Body of pancreas (tissue), 4 donors: ENCODE results near the gene PSMD13. TPM values are rescaled to one million over a fixed set of nuclear protein-coding genes. Genes with fewer than 3 reads are reported as not detected.

Experiments
- ATAC-seq: fragments of 150-250 bp; one replicate; pipeline ENCODE4 v1.9.1; 2016
- DNase-seq, 4 donors: peaks; one replicate each; pipeline ENCODE4 v3.0.0-alpha.2; 2019
- H3K27ac ChIP-seq, 4 donors: fragments of 200-600 bp; sonication (generic); 1 replicate in 3 of 4; 2 replicates in 1 of 4; pipeline versions ENCODE4 v1.5.1 to v1.6.1; 2016 to 2019; ENCODE audit warnings: mild to moderate bottlenecking in 1 of 4, mixed read lengths in 1 of 4, moderate library complexity in 1 of 4
- H3K27me3 ChIP-seq, 2 donors: fragments of 200-600 bp; sonication (generic); one replicate each; pipeline ENCODE4 v1.6.0; 2016; ENCODE audit warnings: mild to moderate bottlenecking in 1 of 2
- H3K36me3 ChIP-seq, 2 donors: fragments of 200-600 bp; sonication (generic); replicated peaks in 1 of 2; 2 replicates each; pipeline ENCODE4 v1.5.1; 2016; ENCODE audit warnings: low read depth in 2 of 2; ENCODE audit not compliant: insufficient read depth in 1 of 2
- H3K4me1 ChIP-seq: fragments of 200-600 bp; sonication (generic); one replicate; pipeline ENCODE4 v1.6.0; 2016
- H3K4me3 ChIP-seq, 2 donors: fragments of 200-600 bp; sonication (generic); 1 replicate in 1 of 2; 2 replicates in 1 of 2; pipeline ENCODE4 v1.5.1; 2016 to 2019
- H3K9me3 ChIP-seq, 3 donors: fragments of 200-600 bp; sonication (generic); 1 replicate in 2 of 3; 2 replicates in 1 of 3; pipeline ENCODE4 v1.5.1; 2016
- POLR2A ChIP-seq, 3 donors: fragments of 450-650 bp; IDR thresholded peaks; one replicate each; pipeline ENCODE4 v1.6.1; 2016; ENCODE audit warnings: antibody characterized with exemption in 3 of 3, mild to moderate bottlenecking in 2 of 3
- WGBS, 2 donors: methylation state at CpG; one replicate each; pipeline ENCODE4 v1.1.5; 2017; 5-methylcytosine and 5-hydroxymethylcytosine counted together
- intact Hi-C: fragments of 100-400 bp; cut with DNase I; formaldehyde crosslinking; loops from one replicate; pipeline ENCODE4 v1.15.1; 2023
- total RNA-seq, 2 donors: library from RNA; depleted of rRNA; stranded (reverse); fragments of >200 nt; gene quantifications; one replicate each; pipeline ENCODE4 v1.1.0, GENCODE V29; 2016
- TF ChIP-seq, protein P1 (sequence below), 7 experiments: fragments of 450-650 bp in 4 of 7; fragments of 200-600 bp in 3 of 7; sonication (generic) in 3 of 7; IDR thresholded peaks; one replicate each; pipeline ENCODE4 v1.5.1; 2016 to 2019; ENCODE audit warnings: antibody characterized with exemption in 7 of 7

Gene PSMD13
- total RNA-seq, 2 donors from 2014 or later: 40.2 to 52.4 TPM

- H3K4me3 ChIP-seq: no peak overlapping the region
- H3K36me3 ChIP-seq: peaks cover 4 to 10% of the 10 kb centered on the region in 2 donors
- intact Hi-C loops: loop anchor here (5.0 kb wide), 1 partner anchor 57 kb away; the partner anchor contains the start of gene IFITM5
- DNase-seq: no peak
- no peaks in the 10 kb centered on the region for H3K27me3 ChIP-seq
- no peak overlapping the region for H3K27ac ChIP-seq
- TF ChIP-seq, protein P1, sequence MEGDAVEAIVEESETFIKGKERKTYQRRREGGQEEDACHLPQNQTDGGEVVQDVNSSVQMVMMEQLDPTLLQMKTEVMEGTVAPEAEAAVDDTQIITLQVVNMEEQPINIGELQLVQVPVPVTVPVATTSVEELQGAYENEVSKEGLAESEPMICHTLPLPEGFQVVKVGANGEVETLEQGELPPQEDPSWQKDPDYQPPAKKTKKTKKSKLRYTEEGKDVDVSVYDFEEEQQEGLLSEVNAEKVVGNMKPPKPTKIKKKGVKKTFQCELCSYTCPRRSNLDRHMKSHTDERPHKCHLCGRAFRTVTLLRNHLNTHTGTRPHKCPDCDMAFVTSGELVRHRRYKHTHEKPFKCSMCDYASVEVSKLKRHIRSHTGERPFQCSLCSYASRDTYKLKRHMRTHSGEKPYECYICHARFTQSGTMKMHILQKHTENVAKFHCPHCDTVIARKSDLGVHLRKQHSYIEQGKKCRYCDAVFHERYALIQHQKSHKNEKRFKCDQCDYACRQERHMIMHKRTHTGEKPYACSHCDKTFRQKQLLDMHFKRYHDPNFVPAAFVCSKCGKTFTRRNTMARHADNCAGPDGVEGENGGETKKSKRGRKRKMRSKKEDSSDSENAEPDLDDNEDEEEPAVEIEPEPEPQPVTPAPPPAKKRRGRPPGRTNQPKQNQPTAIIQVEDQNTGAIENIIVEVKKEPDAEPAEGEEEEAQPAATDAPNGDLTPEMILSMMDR (IDR thresholded peaks at IDR 0.05): no peak
- TF ChIP-seq POLR2A (IDR thresholded peaks at IDR 0.05): no peak
- 21 to 38% methylated on average over 1 of the region's 1 CpG for WGBS, 2 donors
- H3K9me3 ChIP-seq: no peaks in the 10 kb centered on the region
- peaks cover 19% of the 10 kb centered on the region for H3K4me1 ChIP-seq
- no peak for ATAC-seq
Observed at GRCh38 chr11:240315-240714, 3.5 kb downstream of the PSMD13 start.

- no peak overlapping the region for H3K4me3 ChIP-seq
- 91 to 93% methylated on average over 5 of the region's 5 CpGs for WGBS, 2 donors
- no peak for TF ChIP-seq POLR2A (IDR thresholded peaks at IDR 0.05)
- TF ChIP-seq, protein P1 (IDR thresholded peaks at IDR 0.05): no peak
- no peaks in the 10 kb centered on the region for H3K27me3 ChIP-seq
- peaks cover 6 to 15% of the 10 kb centered on the region in 2 donors for H3K36me3 ChIP-seq
- ATAC-seq (no peak), DNase-seq (no peak)
- H3K27ac ChIP-seq: no peak overlapping the region
- no peaks in the 10 kb centered on the region for H3K9me3 ChIP-seq
- intact Hi-C loops: loop anchor here (5.0 kb wide), 1 partner anchor 56 kb away; the partner anchor contains the start of gene IFITM5
- peaks cover 15% of the 10 kb centered on the region for H3K4me1 ChIP-seq
Observed at GRCh38 chr11:241634-242033, 4.9 kb downstream of the PSMD13 start.

DNA sequence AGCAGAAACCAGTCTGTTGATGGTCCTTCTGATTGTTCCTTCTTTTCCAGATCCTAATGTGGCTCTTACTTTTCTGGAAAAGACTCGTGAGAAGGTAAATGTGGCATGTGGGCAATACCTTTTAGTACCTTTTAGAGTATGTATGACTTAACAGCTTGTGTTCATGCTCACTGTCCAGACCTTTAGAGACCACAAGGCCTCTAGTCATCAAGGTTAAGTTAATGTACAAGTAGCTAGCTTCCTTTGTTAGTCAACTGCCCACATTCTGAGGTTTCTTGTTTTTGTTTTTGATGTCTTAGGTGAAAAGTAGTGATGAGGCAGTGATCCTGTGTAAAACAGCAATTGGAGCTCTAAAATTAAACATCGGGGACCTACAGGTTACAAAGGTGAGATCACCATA lies 7.6 kb downstream of the PSMD13 start:
- no peak overlapping the region for H3K4me3 ChIP-seq
- no peaks in the 10 kb centered on the region for H3K9me3 ChIP-seq
- no peaks in the 10 kb centered on the region for H3K4me1 ChIP-seq
- DNase-seq: no peak
- no peaks in the 10 kb centered on the region for H3K27me3 ChIP-seq
- 89 to 92% methylated on average over 2 of the region's 2 CpGs for WGBS, 2 donors
- H3K27ac ChIP-seq: no peak overlapping the region
- intact Hi-C loops: loop anchor here (5.0 kb wide), 1 partner anchor 53 kb away; the partner anchor contains the start of gene IFITM5
- TF ChIP-seq, protein P1 (IDR thresholded peaks at IDR 0.05): no peak
- no peak for TF ChIP-seq POLR2A (IDR thresholded peaks at IDR 0.05)
- no peak for ATAC-seq
- H3K36me3 ChIP-seq: peaks cover 17 to 33% of the 10 kb centered on the region in 2 donors

DNA sequence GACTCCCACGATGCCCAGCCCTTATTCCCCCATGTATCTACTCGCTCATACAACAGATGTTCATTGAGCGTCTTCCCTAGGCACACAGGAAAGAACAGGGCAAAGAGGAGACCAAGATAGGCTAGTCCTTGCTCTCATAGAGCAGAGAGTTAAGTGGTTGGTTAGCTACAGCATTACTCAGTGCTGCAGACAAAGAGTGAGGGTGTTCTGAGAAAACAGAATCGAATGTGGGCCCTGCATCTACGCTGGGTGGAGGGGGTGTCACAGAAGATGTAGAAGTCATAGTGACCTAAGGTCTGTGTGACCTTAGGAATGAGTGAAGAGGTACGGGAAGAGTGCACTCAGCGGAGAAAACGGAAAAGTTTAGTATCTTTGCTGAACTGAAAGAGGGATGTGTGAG lies 12.3 kb downstream of the PSMD13 start:
- WGBS, 2 donors: 85 to 96% methylated on average over 8 of the region's 8 CpGs
- Histone ChIP-seq H3K9me3 (no peaks in the 10 kb centered on the region), H3K27ac (no peak overlapping the region), H3K4me3 (no peak overlapping the region), H3K36me3 (peaks cover 17 to 41% of the 10 kb centered on the region in 2 donors), H3K4me1 (no peaks in the 10 kb centered on the region), H3K27me3 (no peaks in the 10 kb centered on the region)
- intact Hi-C loops: no loop called here
- DNase-seq (no peak), ATAC-seq (no peak)
- no peak for TF ChIP-seq POLR2A (IDR thresholded peaks at IDR 0.05)
- TF ChIP-seq, protein P1 (IDR thresholded peaks at IDR 0.05): no peak

- intact Hi-C loops: no loop called here
- no peaks in the 10 kb centered on the region for H3K4me1 ChIP-seq
- no peaks in the 10 kb centered on the region for H3K27me3 ChIP-seq
- TF ChIP-seq, protein P1 (IDR thresholded peaks at IDR 0.05): no peak
- TF ChIP-seq POLR2A (IDR thresholded peaks at IDR 0.05): no peak
- peaks cover 13 to 37% of the 10 kb centered on the region in 2 donors for H3K36me3 ChIP-seq
- DNase-seq: no peak
- H3K27ac ChIP-seq: no peak overlapping the region
- no peak overlapping the region for H3K4me3 ChIP-seq
- no peak for ATAC-seq
- WGBS, 2 donors: 86 to 92% methylated on average over 5 of the region's 5 CpGs
- no peaks in the 10 kb centered on the region for H3K9me3 ChIP-seq
Observed at GRCh38 chr11:250274-250673, 13.5 kb downstream of the PSMD13 start.
